Panc1 (cell line): ENCODE data around the gene EYS. TPM values are rescaled to one million over a fixed set of nuclear protein-coding genes. Genes with fewer than 3 reads are reported as not detected.
"Not testable (repeated sequence)": the region's sequence is repeated elsewhere in the genome, so short reads cannot be mapped to it uniquely, and the experiment has no call there.

Source experiments
- ATAC-seq: fragments of 200-7000 bp; cut with Tn5 transposase; 2 replicates; pipeline ENCODE4 v1.9.1; 2020; ENCODE audit warnings: mild to moderate bottlenecking, moderate library complexity
- BruUV-seq: library from RNA; stranded (reverse); fragments of 400-500 nt; replicated peaks from 2 replicates; lab custom pipeline; 2021; lab: Mats Ljungman, UMichigan
- CTCF ChIA-PET: fragments of 300-600 bp; sonication (Branson Sonifier 250); formaldehyde crosslinking; loops from one replicate; lab custom pipeline; 2022; ENCODE audit warnings: antibody characterized with exemption; lab: Charles Lee
- POLR2A ChIA-PET: fragments of 300-600 bp; sonication (Branson Sonifier 250); formaldehyde crosslinking; loops from one replicate; lab custom pipeline; 2022; ENCODE audit warnings: antibody characterized with exemption; lab: Charles Lee
- DNase-seq: peaks from one replicate; pipeline ENCODE4 v3.0.0-alpha.2; 2010; ENCODE audit warnings: low read depth, low spot score
- H3K27ac ChIP-seq: 2 replicates; pipeline ENCODE4 v1.5.1; 2011; ENCODE audit warnings: mild to moderate bottlenecking, low read length, inconsistent platforms
- H3K27me3 ChIP-seq: fragments of 200-500 bp; sonication (Bioruptor generic); 2 replicates; pipeline ENCODE4 v1.6.0; 2014; ENCODE audit warnings: low read length, inconsistent platforms; ENCODE audit not compliant: control insufficient read depth, insufficient read depth
- H3K36me3 ChIP-seq: fragments of 200-500 bp; sonication (Bioruptor generic); 2 replicates; pipeline ENCODE4 v1.5.1; 2014; ENCODE audit warnings: inconsistent platforms, mild to moderate bottlenecking, low read length, moderate library complexity; ENCODE audit not compliant: control insufficient read depth, insufficient read depth
- H3K4me1 ChIP-seq: 2 replicates; pipeline ENCODE4 v1.5.1; 2011; ENCODE audit warnings: inconsistent platforms, mild to moderate bottlenecking, low read length, moderate library complexity; ENCODE audit not compliant: control insufficient read depth, insufficient read depth
- H3K4me3 ChIP-seq, 2 experiments: 2 replicates each; pipeline ENCODE4 v1.5.1; 2011 to 2012; ENCODE audit warnings: low read depth in 2 of 2, low read length in 2 of 2, mild to moderate bottlenecking in 2 of 2, inconsistent platforms in 1 of 2, moderate library complexity in 1 of 2
- H3K9me3 ChIP-seq: fragments of 200-500 bp; sonication (Bioruptor generic); 2 replicates; pipeline ENCODE4 v1.5.1; 2014; ENCODE audit warnings: low read depth, mild to moderate bottlenecking, inconsistent platforms, low read length, moderate library complexity; ENCODE audit not compliant: control insufficient read depth, insufficient read depth
- POLR2AphosphoS5 ChIP-seq: IDR thresholded peaks from 2 replicates; pipeline ENCODE4 v1.6.1; 2012; ENCODE audit warnings: mild to moderate bottlenecking, low read depth, low read length, moderate library complexity
- SIN3A ChIP-seq: IDR thresholded peaks from 2 replicates; pipeline ENCODE4 v1.6.1; 2012; ENCODE audit warnings: low read depth, mild to moderate bottlenecking, low read length, moderate library complexity, borderline replicate concordance; ENCODE audit not compliant: insufficient read depth
- TCF7L2 ChIP-seq: IDR thresholded peaks from 2 replicates; pipeline ENCODE4 v1.6.1; 2011; ENCODE audit warnings: mild to moderate bottlenecking, low read depth, low read length, inconsistent platforms
- in situ Hi-C: cut with HindIII; loops from 2 replicates; pipeline ENCODE4 v1.10.0; 2016; ENCODE audit warnings: low sequenced_read_pairs, low pct_unique_long_range_greater_than_20kb
- intact Hi-C: fragments of 100-400 bp; cut with micrococcal nuclease; formaldehyde crosslinking; loops from one replicate; pipeline ENCODE4 v1.10.0; 2022; ENCODE audit not compliant: unreplicated experiment
- total RNA-seq: library from RNA; stranded (reverse); gene quantifications from one replicate; pipeline ENCODE4 v1.2.1, GENCODE V29; 2021; ENCODE audit not compliant: unreplicated experiment
- TF ChIP-seq, protein P1 (sequence below), 2 experiments: IDR thresholded peaks; 2 replicates each; pipeline ENCODE4 v1.6.1; 2011 to 2012; ENCODE audit warnings: low read depth in 2 of 2, control low read depth in 1 of 2, low read length in 1 of 2, mild to moderate bottlenecking in 1 of 2, moderate library complexity in 1 of 2; ENCODE audit not compliant: insufficient read depth in 1 of 2
- TF ChIP-seq, protein P2 (sequence below): fragments of 450-650 bp; IDR thresholded peaks from 2 replicates; pipeline ENCODE4 v1.5.1; 2017; ENCODE audit warnings: mild to moderate bottlenecking

EYS gene
- total RNA-seq, 1 experiment from 2014 or later: not detected

DNA sequence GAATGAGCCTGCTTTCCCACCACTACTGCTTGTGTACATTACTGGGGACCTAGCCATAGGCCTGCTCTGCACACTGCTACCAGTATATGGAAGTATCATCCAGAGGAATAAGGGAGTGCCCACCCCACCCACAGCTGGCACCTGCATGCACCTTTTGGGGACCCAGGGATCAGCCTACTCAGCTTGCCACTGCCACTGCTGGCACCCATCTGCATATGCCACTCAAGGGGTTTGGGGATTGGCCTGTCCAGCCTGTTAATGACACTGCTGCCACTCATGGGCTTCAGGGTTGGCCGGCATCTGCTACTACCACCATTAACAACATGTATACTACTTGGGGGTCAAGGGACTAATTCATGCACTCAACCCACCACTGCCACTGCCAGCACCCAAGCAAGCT is 1239.4 kb downstream of the EYS start:
- Histone ChIP-seq H3K9me3 (peaks cover 4% of the 10 kb centered on the region; the same call in 1 of the 2 replicates), H3K27ac (no peak overlapping the region), H3K4me3 (no peak overlapping the region), H3K4me1 (no peaks in the 10 kb centered on the region), H3K36me3 (no peaks in the 10 kb centered on the region), H3K27me3 (no peaks in the 10 kb centered on the region)
- no peak for DNase-seq
- no peak for TF ChIP-seq TCF7L2
- TF ChIP-seq, protein P1, sequence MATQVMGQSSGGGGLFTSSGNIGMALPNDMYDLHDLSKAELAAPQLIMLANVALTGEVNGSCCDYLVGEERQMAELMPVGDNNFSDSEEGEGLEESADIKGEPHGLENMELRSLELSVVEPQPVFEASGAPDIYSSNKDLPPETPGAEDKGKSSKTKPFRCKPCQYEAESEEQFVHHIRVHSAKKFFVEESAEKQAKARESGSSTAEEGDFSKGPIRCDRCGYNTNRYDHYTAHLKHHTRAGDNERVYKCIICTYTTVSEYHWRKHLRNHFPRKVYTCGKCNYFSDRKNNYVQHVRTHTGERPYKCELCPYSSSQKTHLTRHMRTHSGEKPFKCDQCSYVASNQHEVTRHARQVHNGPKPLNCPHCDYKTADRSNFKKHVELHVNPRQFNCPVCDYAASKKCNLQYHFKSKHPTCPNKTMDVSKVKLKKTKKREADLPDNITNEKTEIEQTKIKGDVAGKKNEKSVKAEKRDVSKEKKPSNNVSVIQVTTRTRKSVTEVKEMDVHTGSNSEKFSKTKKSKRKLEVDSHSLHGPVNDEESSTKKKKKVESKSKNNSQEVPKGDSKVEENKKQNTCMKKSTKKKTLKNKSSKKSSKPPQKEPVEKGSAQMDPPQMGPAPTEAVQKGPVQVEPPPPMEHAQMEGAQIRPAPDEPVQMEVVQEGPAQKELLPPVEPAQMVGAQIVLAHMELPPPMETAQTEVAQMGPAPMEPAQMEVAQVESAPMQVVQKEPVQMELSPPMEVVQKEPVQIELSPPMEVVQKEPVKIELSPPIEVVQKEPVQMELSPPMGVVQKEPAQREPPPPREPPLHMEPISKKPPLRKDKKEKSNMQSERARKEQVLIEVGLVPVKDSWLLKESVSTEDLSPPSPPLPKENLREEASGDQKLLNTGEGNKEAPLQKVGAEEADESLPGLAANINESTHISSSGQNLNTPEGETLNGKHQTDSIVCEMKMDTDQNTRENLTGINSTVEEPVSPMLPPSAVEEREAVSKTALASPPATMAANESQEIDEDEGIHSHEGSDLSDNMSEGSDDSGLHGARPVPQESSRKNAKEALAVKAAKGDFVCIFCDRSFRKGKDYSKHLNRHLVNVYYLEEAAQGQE (IDR thresholded peaks at IDR 0.05; ENCODE audit: insufficient read depth in 1 of 2, low read depth in 2 of 2, low read length in 1 of 2): no peak
- TF ChIP-seq SIN3A: no peak
- TF ChIP-seq, protein P2, sequence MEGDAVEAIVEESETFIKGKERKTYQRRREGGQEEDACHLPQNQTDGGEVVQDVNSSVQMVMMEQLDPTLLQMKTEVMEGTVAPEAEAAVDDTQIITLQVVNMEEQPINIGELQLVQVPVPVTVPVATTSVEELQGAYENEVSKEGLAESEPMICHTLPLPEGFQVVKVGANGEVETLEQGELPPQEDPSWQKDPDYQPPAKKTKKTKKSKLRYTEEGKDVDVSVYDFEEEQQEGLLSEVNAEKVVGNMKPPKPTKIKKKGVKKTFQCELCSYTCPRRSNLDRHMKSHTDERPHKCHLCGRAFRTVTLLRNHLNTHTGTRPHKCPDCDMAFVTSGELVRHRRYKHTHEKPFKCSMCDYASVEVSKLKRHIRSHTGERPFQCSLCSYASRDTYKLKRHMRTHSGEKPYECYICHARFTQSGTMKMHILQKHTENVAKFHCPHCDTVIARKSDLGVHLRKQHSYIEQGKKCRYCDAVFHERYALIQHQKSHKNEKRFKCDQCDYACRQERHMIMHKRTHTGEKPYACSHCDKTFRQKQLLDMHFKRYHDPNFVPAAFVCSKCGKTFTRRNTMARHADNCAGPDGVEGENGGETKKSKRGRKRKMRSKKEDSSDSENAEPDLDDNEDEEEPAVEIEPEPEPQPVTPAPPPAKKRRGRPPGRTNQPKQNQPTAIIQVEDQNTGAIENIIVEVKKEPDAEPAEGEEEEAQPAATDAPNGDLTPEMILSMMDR: no peak
- no peak for TF ChIP-seq POLR2AphosphoS5
- intact Hi-C loops: no loop called here
- CTCF ChIA-PET: no interaction called here
- POLR2A ChIA-PET: no interaction called here
- no TSS peak for BruUV-seq
- in situ Hi-C loops: no loop called here
- ATAC-seq: no peak

DNA sequence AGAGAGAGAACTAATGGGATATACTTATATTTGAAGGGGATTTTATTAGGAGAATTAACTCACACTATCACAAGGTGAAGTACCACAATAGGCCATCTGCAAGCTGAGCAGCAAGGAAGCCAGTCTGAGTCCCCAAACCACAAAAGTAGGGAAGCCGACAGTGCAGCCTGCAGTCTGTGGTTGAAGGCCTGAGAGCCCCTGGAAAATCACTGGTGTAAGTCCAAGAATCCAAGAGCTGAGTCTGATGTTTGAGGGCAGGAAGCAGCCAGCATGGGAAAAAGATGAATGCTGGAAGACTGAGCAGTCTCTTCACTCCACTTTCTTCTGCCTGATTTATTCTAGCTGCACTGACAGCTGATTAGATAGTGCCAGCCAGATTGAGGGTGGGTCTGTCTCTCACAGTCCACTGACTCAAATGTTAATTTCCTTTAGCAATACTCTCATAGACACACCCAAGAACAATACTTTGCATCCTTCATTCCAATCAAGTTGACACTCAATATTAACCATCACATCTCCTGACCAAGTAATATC is 1247.5 kb downstream of the EYS start:
- in situ Hi-C loops (no loop called here), intact Hi-C loops (no loop called here)
- Histone ChIP-seq H3K27ac (no peak overlapping the region), H3K9me3 (peaks cover 4% of the 10 kb centered on the region), H3K4me3 (no peak overlapping the region), H3K4me1 (no peaks in the 10 kb centered on the region), H3K27me3 (no peaks in the 10 kb centered on the region), H3K36me3 (no peaks in the 10 kb centered on the region)
- no peak for DNase-seq
- ChIA-PET CTCF (no interaction called here), POLR2A (no interaction called here)
- no TSS peak for BruUV-seq
- ATAC-seq: no peak
- TF ChIP-seq, protein P2: no peak
- TF ChIP-seq TCF7L2: no peak
- no peak for TF ChIP-seq POLR2AphosphoS5
- TF ChIP-seq SIN3A: no peak
- TF ChIP-seq, protein P1 (IDR thresholded peaks at IDR 0.05; ENCODE audit: insufficient read depth in 1 of 2, low read depth in 2 of 2, low read length in 1 of 2): no peak

DNA sequence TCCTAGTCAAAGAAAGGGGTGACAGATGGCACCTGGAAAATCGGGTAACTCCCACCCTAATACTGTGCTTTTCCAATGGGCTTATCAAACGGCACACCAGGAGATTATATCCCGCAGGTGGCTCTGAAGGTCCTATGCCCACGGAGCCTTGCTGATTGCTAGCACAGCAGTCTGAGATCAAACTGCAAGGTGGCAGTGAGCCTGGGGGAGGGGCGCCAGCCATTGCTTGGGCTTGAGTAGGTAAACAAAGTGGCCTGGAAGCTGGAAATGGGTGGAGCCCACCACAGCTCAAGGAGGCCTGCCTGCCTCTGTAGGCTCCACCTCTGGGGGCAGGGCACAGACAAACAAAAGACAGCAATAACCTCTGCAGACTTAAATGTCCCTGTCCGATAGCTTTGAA is 1258.9 kb downstream of the EYS start:
- DNase-seq, H3K4me3 ChIP-seq, ATAC-seq, POLR2A ChIA-PET, CTCF ChIA-PET, H3K27ac ChIP-seq, H3K4me1 ChIP-seq, H3K9me3 ChIP-seq, in situ Hi-C loops, BruUV-seq, intact Hi-C loops, H3K36me3 ChIP-seq, H3K27me3 ChIP-seq: not testable (repeated sequence)
